Measurements from ENCODE around the gene KLRF1.

Gene KLRF1

DNA sequence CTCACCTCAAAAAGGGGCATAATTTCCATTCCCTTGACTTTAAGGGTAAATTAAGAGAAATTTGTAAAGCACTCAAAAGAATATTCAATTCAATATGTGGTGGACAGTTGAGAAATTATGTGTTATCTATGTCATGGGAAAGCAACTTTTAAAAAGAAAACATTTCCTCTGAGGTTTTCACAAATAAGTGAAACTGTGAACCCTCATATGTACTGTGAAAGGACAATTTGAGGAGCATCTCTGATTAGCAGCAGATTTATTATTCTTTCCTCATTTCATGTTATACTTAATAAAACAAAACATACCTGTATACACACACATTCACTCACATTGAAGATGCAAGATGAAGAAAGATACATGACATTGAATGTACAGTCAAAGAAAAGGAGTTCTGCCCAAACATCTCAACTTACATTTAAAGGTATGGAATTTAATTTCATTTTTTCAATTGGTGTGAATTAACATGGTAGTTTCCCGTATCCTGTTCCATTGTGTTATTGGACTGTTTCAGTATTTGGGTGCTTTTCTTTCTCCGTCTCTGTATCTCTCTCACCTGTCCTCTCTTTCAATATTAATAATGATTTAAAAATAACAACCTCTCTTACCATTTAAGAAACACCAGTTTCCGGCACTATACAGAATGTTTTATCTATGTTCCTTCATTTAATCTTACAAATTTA lies at the start of gene KLRF1:
Gene KLRF1 (plus strand): TSS at position 273 of the 680 bp plus-strand sequence. CDS start 64 bp downstream, at position 337.
- no peak for DNase-seq

- no peak for DNase-seq
Observed at GRCh38 chr12:9779209-9779608, 48.1 kb upstream of the KLRF1 start.

GRCh38 chr12:9781360-9781759 lies 45.9 kb upstream of the KLRF1 start:
- DNase-seq, result no peak

DNA sequence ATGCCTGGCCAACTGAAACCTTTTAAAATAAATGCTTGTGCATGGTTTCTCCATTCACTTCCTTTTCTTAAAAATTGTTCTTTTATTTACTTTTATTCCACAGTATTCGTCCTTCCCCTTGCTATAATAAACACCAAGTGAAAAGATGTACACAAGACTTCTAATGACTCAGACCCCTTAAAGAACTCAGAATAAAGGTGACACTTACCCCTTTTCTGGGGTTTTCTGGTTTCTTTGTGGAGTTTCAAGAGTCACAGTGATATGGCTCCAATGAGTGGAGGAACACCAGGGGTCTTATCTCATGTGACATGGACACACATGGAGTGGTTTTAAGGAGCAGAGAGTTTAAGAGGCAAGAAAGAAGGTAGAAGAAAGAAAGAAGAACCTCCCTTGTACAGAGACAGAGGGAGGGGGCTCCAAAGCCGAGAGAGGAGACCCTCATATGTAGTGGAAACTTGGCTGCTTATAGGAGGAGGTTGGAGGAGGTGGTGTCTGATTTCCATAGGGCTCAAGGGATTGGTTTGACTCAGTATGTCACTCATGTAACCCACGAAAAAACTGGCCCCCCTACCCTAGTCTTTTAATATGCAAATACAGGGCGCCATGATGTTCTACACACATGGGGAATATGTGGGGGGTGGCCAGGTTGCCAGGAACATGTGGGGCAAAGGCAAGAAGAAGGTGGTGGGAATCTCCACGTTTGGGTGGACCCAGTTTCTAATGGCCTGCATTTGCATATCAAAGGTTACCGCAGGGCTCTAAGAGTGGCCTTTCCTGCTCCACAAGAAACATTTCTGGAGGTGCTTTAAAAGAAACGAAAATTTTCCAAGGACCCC lies 44.5 kb upstream of the KLRF1 start:
- no peak for DNase-seq

DNA sequence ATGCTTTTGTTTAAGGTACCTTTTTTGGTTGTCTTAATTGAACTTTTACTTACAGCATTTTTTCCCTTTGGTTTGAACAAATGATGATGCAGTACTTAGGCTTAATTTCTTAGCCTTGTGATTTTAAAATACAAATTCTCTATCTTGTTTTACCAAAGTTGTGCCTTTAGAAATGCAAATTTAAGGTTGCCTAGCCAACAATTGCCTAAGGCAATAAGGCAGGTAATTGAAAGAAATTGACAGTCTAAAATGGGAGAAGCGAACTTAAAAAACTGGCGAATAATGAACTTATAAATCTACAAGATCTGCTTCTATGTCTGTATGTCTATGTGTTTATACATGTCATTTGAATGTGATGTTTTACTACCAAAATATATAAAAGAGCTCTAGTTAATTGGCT lies 43.0 kb upstream of the KLRF1 start:
- DNase-seq, result no peak

- DNase-seq, result no peak
Observed at GRCh38 chr12:9784816-9785215, 42.5 kb upstream of the KLRF1 start.

DNA sequence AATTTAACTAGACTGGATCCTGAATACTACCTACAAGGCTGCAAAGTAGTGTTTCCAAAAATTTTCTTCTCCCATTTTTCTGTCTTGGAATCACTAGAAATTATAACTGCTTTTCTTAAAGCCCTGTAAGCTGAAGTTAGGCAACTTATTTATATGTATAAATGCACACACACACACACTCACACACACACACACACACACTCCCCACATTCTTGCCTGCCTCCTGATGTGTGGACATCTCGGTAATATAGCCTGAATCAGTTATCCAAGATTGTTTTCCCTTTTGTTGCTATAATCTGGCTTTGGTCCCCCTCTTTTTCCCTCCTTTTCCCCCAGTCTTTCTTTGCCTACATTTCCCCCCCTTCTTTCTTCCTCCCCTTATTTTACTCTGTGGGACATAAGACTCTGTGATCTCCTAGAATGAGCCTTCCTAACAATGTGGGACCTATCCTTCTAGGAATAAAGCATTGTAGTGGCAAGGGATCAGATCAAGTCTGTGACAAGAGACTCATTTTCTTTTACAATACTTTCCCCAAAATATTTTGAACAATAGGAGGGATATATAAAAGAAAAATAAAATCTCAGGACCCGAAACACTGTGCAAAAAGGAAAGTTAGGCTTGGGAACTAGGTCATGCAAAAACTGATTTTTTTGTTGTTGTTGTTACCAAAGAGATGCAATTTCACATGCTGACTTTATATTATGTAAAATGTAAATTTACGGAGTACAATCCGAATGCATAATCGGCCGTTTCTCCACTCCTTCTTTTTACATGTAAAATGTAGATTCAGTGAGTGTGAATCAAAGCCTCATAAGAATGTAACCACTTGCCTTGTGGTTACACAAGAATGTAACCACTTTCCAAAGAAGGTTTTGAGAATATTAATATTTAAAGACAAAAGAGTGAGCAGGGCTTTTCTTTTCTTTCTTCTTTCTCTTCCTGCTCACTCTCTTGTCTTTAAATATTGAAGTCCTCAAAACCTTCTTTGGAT lies 40.3 kb upstream of the KLRF1 start:
- DNase-seq, result no peak

- DNase-seq, result no peak
Observed at GRCh38 chr12:9792185-9792900, 34.9 kb upstream of the KLRF1 start.

DNA sequence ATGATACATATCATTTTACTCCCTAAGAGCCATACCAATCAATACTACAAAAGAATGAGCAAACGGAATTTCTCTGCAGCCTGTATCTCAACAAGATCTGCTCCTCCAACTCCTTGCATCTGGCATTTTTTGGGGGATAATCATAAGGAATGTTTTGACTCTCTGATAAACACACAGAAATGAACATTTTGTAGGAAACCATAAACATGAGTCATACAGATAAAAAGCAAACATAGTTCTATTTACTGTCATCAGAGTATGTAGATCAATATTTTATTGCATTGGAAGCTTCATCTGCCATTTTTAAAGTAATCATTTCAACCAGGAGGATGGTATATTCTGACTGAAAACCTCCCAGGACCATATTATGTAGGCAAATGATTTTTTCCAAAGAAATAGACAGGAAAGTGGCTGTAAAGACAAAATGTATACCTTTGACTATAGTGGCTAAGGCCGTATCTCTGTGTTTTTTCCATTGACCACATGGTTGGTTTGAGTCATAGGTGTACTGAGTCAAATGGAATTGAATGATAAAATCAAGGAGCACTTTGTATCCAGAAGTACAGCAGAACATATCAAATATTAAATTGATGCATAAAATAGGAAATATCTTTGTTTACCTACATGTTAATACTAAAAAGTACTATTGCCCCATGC lies 34.2 kb upstream of the KLRF1 start:
- DNase-seq, result no peak

- DNase-seq, result peak; percentile 39
Observed at GRCh38 chr12:9793779-9794395, 33.4 kb upstream of the KLRF1 start.

DNA sequence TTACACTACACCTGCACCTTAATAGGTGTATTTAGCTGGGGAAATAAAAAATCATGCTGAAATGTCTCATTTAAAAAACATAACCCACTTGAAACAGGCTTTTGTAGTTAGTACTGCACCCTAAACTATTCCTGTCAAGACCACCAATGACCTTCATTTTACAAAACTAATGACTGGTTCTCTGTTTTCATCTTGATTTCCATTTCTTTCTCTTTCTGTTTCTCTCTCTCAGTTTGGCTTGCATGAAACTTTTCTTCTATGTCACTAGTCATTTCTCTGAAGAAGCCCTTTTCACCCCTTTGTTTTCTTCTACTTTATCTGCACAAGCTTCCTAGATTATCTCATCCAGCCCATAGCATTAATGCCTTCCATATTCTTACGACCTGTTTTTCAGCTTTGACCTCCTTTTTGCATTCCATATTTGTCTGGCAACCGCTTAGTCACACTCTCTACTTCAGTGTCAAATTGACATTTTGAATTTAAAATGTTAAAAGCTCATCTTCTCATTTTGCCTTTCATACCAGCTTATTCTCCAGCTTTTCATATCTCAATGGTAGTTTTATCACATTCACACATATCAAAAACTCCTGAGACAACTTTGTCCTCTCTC lies 32.7 kb upstream of the KLRF1 start:
- no peak for DNase-seq

DNA sequence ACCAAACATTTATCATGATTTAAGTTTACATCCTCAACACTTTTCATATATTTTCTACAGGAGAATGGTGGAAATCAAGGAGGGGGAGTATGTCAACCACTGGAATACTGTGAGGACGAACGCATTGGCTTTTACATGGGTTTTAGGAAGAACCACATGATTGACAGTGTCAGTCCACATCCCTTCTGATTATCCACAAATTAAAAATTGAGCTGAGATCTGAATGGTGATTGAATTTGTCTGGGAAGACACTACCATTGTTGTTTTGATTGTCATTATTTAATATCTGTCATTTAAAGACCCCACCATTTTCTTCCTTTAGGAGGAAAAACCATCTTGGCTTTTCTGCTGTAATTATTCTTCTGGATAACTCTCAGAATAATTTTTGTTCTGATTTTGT lies 31.3 kb upstream of the KLRF1 start:
- no peak for DNase-seq

- no peak for DNase-seq
Observed at GRCh38 chr12:9796346-9796745, 30.9 kb upstream of the KLRF1 start.

DNA sequence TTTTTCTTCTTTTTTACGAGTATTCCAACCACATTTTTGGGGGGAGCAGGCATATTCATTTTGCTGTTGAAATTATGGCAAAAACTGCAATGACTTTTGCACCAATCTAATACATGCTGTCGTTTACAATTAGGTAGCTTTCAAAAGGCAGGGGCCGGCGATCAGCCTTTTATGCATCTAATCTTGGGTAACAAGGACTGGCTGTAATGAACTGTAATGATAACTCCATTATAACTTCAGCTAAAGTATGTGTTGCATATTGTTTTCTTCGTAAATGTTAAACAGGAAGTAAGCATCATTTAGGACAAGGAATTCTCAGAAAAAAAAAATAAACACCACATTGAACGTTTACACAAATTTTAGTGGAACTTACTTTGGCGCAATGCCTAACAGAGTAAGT lies 30.3 kb upstream of the KLRF1 start:
- peak; percentile 21 for DNase-seq

GRCh38 chr12:9797722-9798619 lies 29.3 kb upstream of the KLRF1 start:
- peak; percentile 89 for DNase-seq

DNA sequence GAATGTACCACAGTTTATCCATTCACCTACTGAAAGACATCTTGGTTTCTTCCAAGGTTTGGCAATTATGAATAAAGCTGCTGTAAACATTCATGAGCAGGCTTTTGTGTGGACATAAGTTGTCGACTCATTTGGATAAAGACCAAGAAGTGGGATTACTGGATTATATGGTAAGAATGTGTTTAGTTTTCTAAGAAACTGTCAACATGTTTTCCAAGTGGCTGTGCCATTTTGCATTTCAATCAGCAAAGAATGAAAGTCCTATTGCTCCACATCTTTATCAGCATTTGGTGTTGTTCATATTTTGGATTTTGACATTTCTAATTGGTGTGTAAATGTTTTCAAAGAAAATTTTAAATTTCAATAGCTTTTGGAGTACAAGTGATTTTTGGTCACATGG lies 27.3 kb upstream of the KLRF1 start:
- DNase-seq, result no peak

DNA sequence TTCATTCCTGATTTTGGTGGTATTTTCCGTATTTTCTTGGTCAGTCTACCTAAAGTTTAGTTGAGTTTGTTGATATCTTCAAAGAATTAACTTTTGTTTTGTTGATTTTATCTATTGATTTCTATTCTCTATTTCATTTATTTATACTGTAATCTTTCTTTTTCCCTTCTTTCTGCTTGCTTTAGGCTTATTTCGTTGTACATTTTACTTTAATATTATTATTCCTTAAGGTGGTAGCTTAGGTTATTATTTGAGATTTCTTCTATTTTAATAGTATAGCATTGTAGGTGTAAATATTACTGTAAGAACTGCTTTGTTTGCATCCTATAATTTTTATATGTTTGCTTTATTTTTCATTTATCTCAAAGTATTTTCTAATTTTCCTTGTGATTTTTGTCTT lies 21.4 kb upstream of the KLRF1 start:
- DNase-seq, result no peak

DNA sequence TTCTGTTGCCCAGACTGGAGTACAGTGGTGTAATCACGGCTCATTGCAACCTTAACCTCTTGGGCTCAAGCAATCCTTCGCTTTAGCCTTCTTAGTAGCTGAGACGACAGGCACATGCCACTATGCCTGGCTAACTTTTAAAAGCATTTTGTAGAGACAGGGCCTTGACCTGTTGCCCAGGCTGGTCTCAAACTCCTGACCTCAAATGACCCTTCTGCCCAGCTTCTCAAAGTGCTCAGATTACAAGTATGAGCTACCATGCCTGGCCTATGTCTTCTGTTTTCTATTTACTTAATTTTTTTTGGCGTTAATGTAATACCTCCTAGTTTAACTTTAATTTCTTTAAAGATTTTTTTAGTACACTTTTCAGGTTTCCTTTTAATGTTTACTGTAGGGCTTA lies 20.6 kb upstream of the KLRF1 start:
- no peak for DNase-seq

GRCh38 chr12:9808504-9808903 lies 18.8 kb upstream of the KLRF1 start:
- no peak for DNase-seq

DNA sequence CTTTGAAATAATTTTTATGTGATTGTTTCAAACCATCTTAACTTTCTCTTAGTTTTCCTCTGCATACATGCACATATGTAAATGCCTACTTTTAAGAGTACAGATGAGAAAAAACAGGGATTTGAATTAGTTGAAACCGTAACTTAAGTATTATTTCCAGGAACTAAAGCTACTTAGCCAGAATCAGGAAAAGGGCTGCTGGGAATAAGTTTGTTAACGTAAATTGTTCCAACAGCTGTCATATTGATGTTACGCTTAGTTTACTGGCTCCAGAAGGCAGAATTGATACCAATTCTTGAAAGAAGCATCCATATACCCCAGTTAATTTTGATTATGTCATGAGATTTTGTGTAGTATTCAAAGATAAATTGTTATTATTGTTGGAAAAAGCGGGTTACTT lies 17.9 kb upstream of the KLRF1 start:
- DNase-seq, result no peak
